H9 (cell line): ENCODE results near the gene VPS25. TPM values are rescaled to one million over a fixed set of nuclear protein-coding genes. Genes with fewer than 3 reads are reported as not detected.
A peak's percentile ranks its signal among the peaks of the same experiment; 100 is the strongest.

Experiments used
- DNase-seq: peaks from one replicate; pipeline ENCODE4 v3.0.0-alpha.2; 2017
- H2AFZ ChIP-seq: one replicate; pipeline ENCODE4 v1.6.1; 2013; ENCODE audit warnings: mild to moderate bottlenecking, low read length, control low read depth, moderate library complexity
- H2AK5ac ChIP-seq: 2 replicates; pipeline ENCODE4 v1.6.1; 2013; ENCODE audit warnings: low read length, control low read depth, mixed read lengths; ENCODE audit not compliant: insufficient read length
- H2BK120ac ChIP-seq: one replicate; pipeline ENCODE4 v1.6.1; 2013; ENCODE audit warnings: low read depth, mild to moderate bottlenecking, low read length, control low read depth, inconsistent platforms; ENCODE audit not compliant: poor library complexity, severe bottlenecking
- H2BK12ac ChIP-seq: 2 replicates; pipeline ENCODE4 v1.6.1; 2013; ENCODE audit warnings: low read length, control low read depth, mixed read lengths, low read depth; ENCODE audit not compliant: insufficient read length
- H2BK15ac ChIP-seq: 2 replicates; pipeline ENCODE4 v1.6.1; 2013; ENCODE audit warnings: low read depth, low read length, control low read depth
- H2BK20ac ChIP-seq: one replicate; pipeline ENCODE4 v1.6.1; 2013; ENCODE audit warnings: low read depth, mild to moderate bottlenecking, low read length, control low read depth, inconsistent platforms; ENCODE audit not compliant: poor library complexity, severe bottlenecking
- H2BK5ac ChIP-seq: 2 replicates; pipeline ENCODE4 v1.6.1; 2013; ENCODE audit warnings: low read length, control low read depth, mixed read lengths; ENCODE audit not compliant: insufficient read length
- H3K14ac ChIP-seq: 2 replicates; pipeline ENCODE4 v1.6.1; 2013; ENCODE audit warnings: low read length, control low read depth; ENCODE audit not compliant: insufficient read depth
- H3K18ac ChIP-seq: 2 replicates; pipeline ENCODE4 v1.6.1; 2013; ENCODE audit warnings: low read depth, mild to moderate bottlenecking, mixed read lengths, low read length, control low read depth; ENCODE audit not compliant: insufficient read length
- H3K23ac ChIP-seq: 2 replicates; pipeline ENCODE4 v1.6.1; 2013; ENCODE audit warnings: low read length, control low read depth, mixed read lengths, low read depth; ENCODE audit not compliant: insufficient read length
- H3K23me2 ChIP-seq: 2 replicates; pipeline ENCODE4 v1.6.1; 2013; ENCODE audit warnings: low read depth, mild to moderate bottlenecking, mixed read lengths, low read length, control low read depth; ENCODE audit not compliant: insufficient read length, poor library complexity, severe bottlenecking
- H3K27ac ChIP-seq: 2 replicates; pipeline ENCODE4 v1.5.1; 2013; ENCODE audit warnings: low read length, control low read depth, mixed read lengths, low read depth; ENCODE audit not compliant: insufficient read length
- H3K27me3 ChIP-seq: 2 replicates; pipeline ENCODE4 v1.6.1; 2013; ENCODE audit warnings: low read length, control low read depth, inconsistent platforms; ENCODE audit not compliant: insufficient read depth
- H3K4ac ChIP-seq: 2 replicates; pipeline ENCODE4 v1.6.1; 2013; ENCODE audit warnings: low read depth, mild to moderate bottlenecking, control low read depth, inconsistent platforms, low read length, moderate library complexity
- H3K4me1 ChIP-seq: 2 replicates; pipeline ENCODE4 v1.6.1; 2013; ENCODE audit warnings: low read length, control low read depth, inconsistent platforms; ENCODE audit not compliant: insufficient read depth
- H3K4me2 ChIP-seq: 2 replicates; pipeline ENCODE4 v1.6.1; 2013; ENCODE audit warnings: low read length, control low read depth, mixed read lengths; ENCODE audit not compliant: insufficient read length, insufficient read depth
- H3K56ac ChIP-seq: 2 replicates; pipeline ENCODE4 v1.6.1; 2013; ENCODE audit warnings: low read depth, mild to moderate bottlenecking, mixed read lengths, low read length, control low read depth; ENCODE audit not compliant: insufficient read length
- H3K79me1 ChIP-seq: 2 replicates; pipeline ENCODE4 v1.6.1; 2013; ENCODE audit warnings: low read depth, mild to moderate bottlenecking, moderate library complexity, low read length, control low read depth, inconsistent platforms; ENCODE audit not compliant: insufficient read depth, poor library complexity, severe bottlenecking
- H3K79me2 ChIP-seq: 2 replicates; pipeline ENCODE4 v1.6.1; 2013; ENCODE audit warnings: low read length, control low read depth, inconsistent platforms; ENCODE audit not compliant: insufficient read depth
- H3K9ac ChIP-seq: 2 replicates; pipeline ENCODE4 v1.6.1; 2013; ENCODE audit warnings: low read length, control low read depth, mixed read lengths; ENCODE audit not compliant: insufficient read length; ENCODE audit errors: extremely low read depth
- H3K9me3 ChIP-seq: one replicate; pipeline ENCODE4 v1.6.1; 2013; ENCODE audit warnings: low read depth, low read length, inconsistent platforms; ENCODE audit not compliant: control insufficient read depth
- H3T11ph ChIP-seq: one replicate; pipeline ENCODE4 v1.6.1; 2013; ENCODE audit warnings: mild to moderate bottlenecking, low read length, control low read depth, inconsistent platforms
- H4K20me1 ChIP-seq: one replicate; pipeline ENCODE4 v1.6.1; 2013; ENCODE audit not compliant: control insufficient read depth, insufficient read length, insufficient read depth
- H4K5ac ChIP-seq: 2 replicates; pipeline ENCODE4 v1.6.1; 2013; ENCODE audit warnings: low read depth, mild to moderate bottlenecking, mixed read lengths, low read length, control low read depth; ENCODE audit not compliant: insufficient read length
- H4K8ac ChIP-seq: replicated peaks from 2 replicates; pipeline ENCODE4 v1.6.1; 2013; ENCODE audit warnings: low read length, control low read depth, mixed read lengths, low read depth; ENCODE audit not compliant: insufficient read length
- H4K91ac ChIP-seq: 2 replicates; pipeline ENCODE4 v1.6.1; 2013; ENCODE audit warnings: low read depth, mild to moderate bottlenecking, moderate library complexity, mixed read lengths, low read length, control low read depth; ENCODE audit not compliant: insufficient read length
- H3K27ac Mint-ChIP-seq, 3 experiments: 2 replicates in 2 of 3; 3 replicates in 1 of 3; pipeline ENCODE4 v1.8.0; 2020 to 2021; ENCODE audit warnings: mixed read lengths in 3 of 3, mild to moderate bottlenecking in 1 of 3, moderate library complexity in 1 of 3
- H3K27me3 Mint-ChIP-seq: 2 replicates; pipeline ENCODE4 v1.8.0; 2021; ENCODE audit warnings: low read depth, mild to moderate bottlenecking, moderate library complexity, mixed read lengths
- H3K36me3 Mint-ChIP-seq, 3 experiments: 2 replicates in 2 of 3; 3 replicates in 1 of 3; pipeline ENCODE4 v1.8.0; 2020 to 2021; ENCODE audit warnings: low read depth in 3 of 3, mixed read lengths in 3 of 3; ENCODE audit not compliant: insufficient read depth in 1 of 3
- H3K4me1 Mint-ChIP-seq, 2 experiments: 2 replicates each; pipeline ENCODE4 v1.8.0; 2020; ENCODE audit warnings: mixed read lengths in 2 of 2
- H3K4me3 Mint-ChIP-seq, 2 experiments: 2 replicates in 1 of 2; 3 replicates in 1 of 2; pipeline ENCODE4 v1.8.0; 2020 to 2021; ENCODE audit warnings: mild to moderate bottlenecking in 2 of 2, mixed read lengths in 2 of 2, moderate library complexity in 1 of 2
- H3K9me3 Mint-ChIP-seq, 2 experiments: 2 replicates in 1 of 2; 3 replicates in 1 of 2; pipeline ENCODE4 v1.8.0; 2020; ENCODE audit warnings: mild to moderate bottlenecking in 2 of 2, mixed read lengths in 2 of 2, moderate library complexity in 1 of 2
- WGBS: extraction: QIAGEN DNeasy Blood & Tissue Kit; methylation state at CpG from one replicate; pipeline ENCODE4 v1.1.7; 2013; ENCODE audit warnings: missing lambda C conversion rate, low lambda C conversion rate, mixed read lengths; ENCODE audit not compliant: insufficient read length; ENCODE audit errors: extremely low coverage; 5-methylcytosine and 5-hydroxymethylcytosine counted together
- total RNA-seq: library from RNA; stranded (reverse); gene quantifications from 2 replicates; pipeline ENCODE4 v1.2.1, GENCODE V29; 2021
- TF ChIP-seq, protein P1 (sequence below): fragments of 200-600 bp; sonication (generic); conservative IDR thresholded peaks from 3 replicates; pipeline ENCODE4 v1.8.0; 2021; ENCODE audit warnings: antibody characterized with exemption, mild to moderate bottlenecking

VPS25 gene
- total RNA-seq, 1 experiment from 2014 or later: 113 TPM

- H3K4ac ChIP-seq: no peak overlapping the region
- no peak overlapping the region for H3K9ac ChIP-seq
- H3K56ac ChIP-seq: no peak overlapping the region
- H4K8ac ChIP-seq: no peak overlapping the region
- no peaks in the 10 kb centered on the region for H3K9me3 ChIP-seq
- H3K79me1 ChIP-seq: no peaks in the 10 kb centered on the region
- H4K91ac ChIP-seq: no peak overlapping the region
- no peak overlapping the region for H2BK12ac ChIP-seq
- no peak overlapping the region for H2AK5ac ChIP-seq
- no peaks in the 10 kb centered on the region for H4K20me1 ChIP-seq
- Mint-ChIP-seq H3K4me1 (peaks cover 21 to 22% of the 10 kb centered on the region in 2 experiments), H3K4me3 (no peak overlapping the region; a peak in 1 of 5 replicates), H3K27ac (no peak overlapping the region), H3K36me3 (peaks cover 0 to 9% (median 7%) of the 10 kb centered on the region in 3 experiments; a peak in 6 of 7 replicates), H3K9me3 (no peaks in the 10 kb centered on the region), H3K27me3 (peaks cover 28% of the 10 kb centered on the region)
- peaks cover 10% of the 10 kb centered on the region; the same call in 1 of the 2 replicates for H3K27me3 ChIP-seq
- TF ChIP-seq, protein P1, sequence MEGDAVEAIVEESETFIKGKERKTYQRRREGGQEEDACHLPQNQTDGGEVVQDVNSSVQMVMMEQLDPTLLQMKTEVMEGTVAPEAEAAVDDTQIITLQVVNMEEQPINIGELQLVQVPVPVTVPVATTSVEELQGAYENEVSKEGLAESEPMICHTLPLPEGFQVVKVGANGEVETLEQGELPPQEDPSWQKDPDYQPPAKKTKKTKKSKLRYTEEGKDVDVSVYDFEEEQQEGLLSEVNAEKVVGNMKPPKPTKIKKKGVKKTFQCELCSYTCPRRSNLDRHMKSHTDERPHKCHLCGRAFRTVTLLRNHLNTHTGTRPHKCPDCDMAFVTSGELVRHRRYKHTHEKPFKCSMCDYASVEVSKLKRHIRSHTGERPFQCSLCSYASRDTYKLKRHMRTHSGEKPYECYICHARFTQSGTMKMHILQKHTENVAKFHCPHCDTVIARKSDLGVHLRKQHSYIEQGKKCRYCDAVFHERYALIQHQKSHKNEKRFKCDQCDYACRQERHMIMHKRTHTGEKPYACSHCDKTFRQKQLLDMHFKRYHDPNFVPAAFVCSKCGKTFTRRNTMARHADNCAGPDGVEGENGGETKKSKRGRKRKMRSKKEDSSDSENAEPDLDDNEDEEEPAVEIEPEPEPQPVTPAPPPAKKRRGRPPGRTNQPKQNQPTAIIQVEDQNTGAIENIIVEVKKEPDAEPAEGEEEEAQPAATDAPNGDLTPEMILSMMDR: no peak
- H3T11ph ChIP-seq: no peak overlapping the region
- WGBS: no CpG with 5 or more reads among the region's 22 CpGs
- no peak overlapping the region for H2BK15ac ChIP-seq
- no peak overlapping the region for H2BK5ac ChIP-seq
- H3K23ac ChIP-seq: no peak overlapping the region
- H2AFZ ChIP-seq: no peak overlapping the region
- H3K23me2 ChIP-seq: peaks cover 8% of the 10 kb centered on the region
- H2BK20ac ChIP-seq: no peak overlapping the region
- no peak overlapping the region for H2BK120ac ChIP-seq
- H3K27ac ChIP-seq: no peak overlapping the region
- peak; percentile 39 for DNase-seq
- no peak overlapping the region for H3K4me2 ChIP-seq
- H3K18ac ChIP-seq: no peak overlapping the region
- no peak overlapping the region for H4K5ac ChIP-seq
- H3K4me1 ChIP-seq: no peaks in the 10 kb centered on the region
- H3K79me2 ChIP-seq: no peaks in the 10 kb centered on the region
- H3K14ac ChIP-seq: no peak overlapping the region; the same call in 1 of the 2 replicates
Observed at GRCh38 chr17:42783791-42784138, 10.5 kb downstream of the VPS25 start.
